ENCODE measurements around the gene COL24A1. TPM values are rescaled to one million over a fixed set of nuclear protein-coding genes. Genes with fewer than 3 reads are reported as not detected.

COL24A1 gene
- total and polyA plus RNA-seq, 2 donors from 2014 or later, result 0.47 to 0.54 TPM

- H3K9me3 ChIP-seq (ENCODE audit: control insufficient read depth in 2 of 3, insufficient read depth in 1 of 3, low read length in 3 of 3), result no peaks in the 10 kb centered on the region
- intact Hi-C loops (cut with DNase I), result no loop called here
- H3K27me3 ChIP-seq (ENCODE audit: control insufficient read depth, insufficient read depth, low read length), result no peaks in the 10 kb centered on the region
- H3K4me3 ChIP-seq (ENCODE audit: low read length in 3 of 3), result no peak overlapping the region
- DNase-seq (no peak), FAIRE-seq (no peak)
- no peaks in the 10 kb centered on the region for H3K36me3 ChIP-seq (ENCODE audit: control insufficient read depth in 2 of 3, insufficient read depth in 3 of 3, low read length in 3 of 3)
- TF ChIP-seq CTCF (IDR thresholded peaks at IDR 0.05; ENCODE audit: borderline replicate concordance, extremely low read depth, insufficient read depth), result no peak
- H3K27ac ChIP-seq (ENCODE audit: low read depth in 2 of 2, low read length in 2 of 2), result no peak overlapping the region
- no peak overlapping the region for H3K9ac ChIP-seq (ENCODE audit: low read length in 3 of 3)
- no peaks in the 10 kb centered on the region for H3K4me1 ChIP-seq (ENCODE audit: control insufficient read depth in 2 of 3, insufficient read depth in 2 of 3, low read depth in 1 of 3, low read length in 3 of 3)
These were observed 38.0 kb upstream of the COL24A1 start for GRCh38 chr1:86194491-86195034.

- H3K27me3 ChIP-seq (ENCODE audit: control insufficient read depth, insufficient read depth, low read length), result no peaks in the 10 kb centered on the region
- no peak overlapping the region for H3K27ac ChIP-seq (ENCODE audit: low read depth in 2 of 2, low read length in 2 of 2)
- H3K4me1 ChIP-seq (ENCODE audit: control insufficient read depth in 2 of 3, insufficient read depth in 2 of 3, low read depth in 1 of 3, low read length in 3 of 3), result no peaks in the 10 kb centered on the region
- no peak for TF ChIP-seq CTCF (IDR thresholded peaks at IDR 0.05; ENCODE audit: borderline replicate concordance, extremely low read depth, insufficient read depth)
- intact Hi-C loops (cut with DNase I), result no loop called here
- H3K36me3 ChIP-seq (ENCODE audit: control insufficient read depth in 2 of 3, insufficient read depth in 3 of 3, low read length in 3 of 3), result no peaks in the 10 kb centered on the region
- no peak overlapping the region for H3K4me3 ChIP-seq (ENCODE audit: low read length in 3 of 3)
- no peaks in the 10 kb centered on the region for H3K9me3 ChIP-seq (ENCODE audit: control insufficient read depth in 2 of 3, insufficient read depth in 1 of 3, low read length in 3 of 3)
- no peak overlapping the region for H3K9ac ChIP-seq (ENCODE audit: low read length in 3 of 3)
- FAIRE-seq, result no peak
- no peak for DNase-seq
These were observed 35.8 kb upstream of the COL24A1 start for GRCh38 chr1:86192417-86192816.

GRCh38 chr1:86191958-86192357 is 35.4 kb upstream of the COL24A1 start:
- H3K27ac ChIP-seq (ENCODE audit: low read depth in 2 of 2, low read length in 2 of 2), result no peak overlapping the region
- no peaks in the 10 kb centered on the region for H3K27me3 ChIP-seq (ENCODE audit: control insufficient read depth, insufficient read depth, low read length)
- intact Hi-C loops (cut with DNase I), result no loop called here
- H3K9ac ChIP-seq (ENCODE audit: low read length in 3 of 3), result no peak overlapping the region
- H3K4me1 ChIP-seq (ENCODE audit: control insufficient read depth in 2 of 3, insufficient read depth in 2 of 3, low read depth in 1 of 3, low read length in 3 of 3), result no peaks in the 10 kb centered on the region
- DNase-seq (no peak), FAIRE-seq (no peak)
- H3K36me3 ChIP-seq (ENCODE audit: control insufficient read depth in 2 of 3, insufficient read depth in 3 of 3, low read length in 3 of 3), result no peaks in the 10 kb centered on the region
- TF ChIP-seq CTCF (IDR thresholded peaks at IDR 0.05; ENCODE audit: borderline replicate concordance, extremely low read depth, insufficient read depth), result no peak
- no peaks in the 10 kb centered on the region for H3K9me3 ChIP-seq (ENCODE audit: control insufficient read depth in 2 of 3, insufficient read depth in 1 of 3, low read length in 3 of 3)
- no peak overlapping the region for H3K4me3 ChIP-seq (ENCODE audit: low read length in 3 of 3)

GRCh38 chr1:86190873-86191272 is 34.3 kb upstream of the COL24A1 start:
- Histone ChIP-seq H3K36me3 (ENCODE audit: control insufficient read depth in 2 of 3, insufficient read depth in 3 of 3, low read length in 3 of 3) (no peaks in the 10 kb centered on the region), H3K4me1 (ENCODE audit: control insufficient read depth in 2 of 3, insufficient read depth in 2 of 3, low read depth in 1 of 3, low read length in 3 of 3) (no peaks in the 10 kb centered on the region), H3K27ac (ENCODE audit: low read depth in 2 of 2, low read length in 2 of 2) (no peak overlapping the region), H3K27me3 (ENCODE audit: control insufficient read depth, insufficient read depth, low read length) (no peaks in the 10 kb centered on the region), H3K9ac (ENCODE audit: low read length in 3 of 3) (no peak overlapping the region), H3K4me3 (ENCODE audit: low read length in 3 of 3) (no peak overlapping the region), H3K9me3 (ENCODE audit: control insufficient read depth in 2 of 3, insufficient read depth in 1 of 3, low read length in 3 of 3) (no peaks in the 10 kb centered on the region)
- no peak for TF ChIP-seq CTCF (IDR thresholded peaks at IDR 0.05; ENCODE audit: borderline replicate concordance, extremely low read depth, insufficient read depth)
- no peak for DNase-seq
- no peak for FAIRE-seq
- intact Hi-C loops (cut with DNase I), result no loop called here
